A673 (cell line): ENCODE measurements around the gene CFAP92.

Experiments
- CTCF ChIP-seq: fragments of 300-800, 200-600 bp; sonication (generic); conservative IDR thresholded peaks from 2 replicates; pipeline ENCODE4 v1.5.1; 2017; ENCODE audit warnings: low read depth, mild to moderate bottlenecking, antibody characterized with exemption, low read length, moderate library complexity, mixed read lengths
- EZH2 ChIP-seq: fragments of 200-600 bp; sonication (generic); IDR thresholded peaks from 2 replicates; pipeline ENCODE4 v1.6.1; 2017; ENCODE audit warnings: borderline replicate concordance, low read depth, mild to moderate bottlenecking, mixed read lengths, antibody characterized with exemption, low read length; ENCODE audit not compliant: poor library complexity, severe bottlenecking

- TF ChIP-seq CTCF, result no peak
- no peak for TF ChIP-seq EZH2
These were observed 7.4 kb upstream of the CFAP92 start, which contains the start of gene EFCC1 for GRCh38 chr3:129001101-129001805.
